Measurements from ENCODE around the gene CD46. TPM values are rescaled to one million over a fixed set of nuclear protein-coding genes. Genes with fewer than 3 reads are reported as not detected.

The CD46 gene
- total RNA-seq (ENCODE audit: low replicate concordance): 63.4 and 106 TPM in 2 replicates

DNA sequence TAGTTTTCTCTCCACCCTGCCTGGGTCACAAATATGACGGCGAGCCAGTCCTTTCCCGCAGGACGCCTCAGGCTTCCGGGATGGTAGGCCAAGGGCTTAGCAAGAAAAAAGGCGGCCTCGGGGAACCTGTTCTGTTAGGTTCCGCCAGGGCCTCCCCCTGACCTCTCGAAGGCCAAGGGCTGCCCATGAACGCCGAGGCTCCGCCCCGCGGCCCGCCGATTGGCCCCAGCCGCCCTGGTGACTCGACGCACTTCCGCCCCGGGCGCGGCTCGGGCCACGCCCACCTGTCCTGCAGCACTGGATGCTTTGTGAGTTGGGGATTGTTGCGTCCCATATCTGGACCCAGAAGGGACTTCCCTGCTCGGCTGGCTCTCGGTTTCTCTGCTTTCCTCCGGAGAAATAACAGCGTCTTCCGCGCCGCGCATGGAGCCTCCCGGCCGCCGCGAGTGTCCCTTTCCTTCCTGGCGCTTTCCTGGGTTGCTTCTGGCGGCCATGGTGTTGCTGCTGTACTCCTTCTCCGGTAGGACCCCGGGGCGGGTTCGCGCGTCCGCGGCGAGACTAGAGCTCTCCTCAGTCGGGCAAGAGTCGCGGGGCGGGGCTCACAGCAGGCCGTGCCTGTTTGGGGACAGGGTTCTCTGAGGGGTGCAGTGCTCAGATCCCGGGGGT, at the start of gene CD46:
Gene CD46, plus strand, starts transcription at position 265 of the 666 bp plus-strand sequence. Its CDS starts 159 bp downstream, at position 424.

Other genes with a start within 250 kb of the CD46 start
- gene CR1L, start 106.9 kb upstream of the CD46 start, total RNA-seq (ENCODE audit: low replicate concordance): not detected in 2 replicates
- gene CD34, start 159.1 kb downstream of the CD46 start, total RNA-seq (ENCODE audit: low replicate concordance): 0.82 and 0.90 TPM in 2 replicates

All from smooth muscle cell of the coronary artery (primary cell).